SJSA1 (cell line): ENCODE measurements around the gene ITLN1. TPM values are rescaled to one million over a fixed set of nuclear protein-coding genes. Genes with fewer than 3 reads are reported as not detected.

ENCODE experiments used
- DNase-seq, 2 experiments: peaks; one replicate each; pipeline ENCODE4 v3.0.0-alpha.2; 2015 to 2020; ENCODE audit warnings: low spot score in 2 of 2, low read depth in 1 of 2
- H3K27ac ChIP-seq: fragments of 250-450 bp; sonication (Bioruptor Pico); 2 replicates; pipeline ENCODE4 v1.5.1; 2020; ENCODE audit warnings: mild to moderate bottlenecking, moderate library complexity
- H3K27me3 ChIP-seq: fragments of 250-450 bp; sonication (Bioruptor Pico); replicated peaks from 2 replicates; pipeline ENCODE4 v1.5.1; 2020; ENCODE audit warnings: mild to moderate bottlenecking, moderate library complexity
- H3K36me3 ChIP-seq: fragments of 250-450 bp; sonication (Bioruptor Pico); 2 replicates; pipeline ENCODE4 v1.5.1; 2020; ENCODE audit warnings: mild to moderate bottlenecking
- H3K4me1 ChIP-seq: fragments of 250-450 bp; sonication (Bioruptor Pico); replicated peaks from 2 replicates; pipeline ENCODE4 v1.6.1; 2021; ENCODE audit warnings: mild to moderate bottlenecking
- H3K4me3 ChIP-seq: fragments of 250-450 bp; sonication (Bioruptor Pico); 2 replicates; pipeline ENCODE4 v1.5.1; 2020; ENCODE audit warnings: mild to moderate bottlenecking
- H3K9me3 ChIP-seq: fragments of 250-450 bp; sonication (Bioruptor Pico); replicated peaks from 2 replicates; pipeline ENCODE4 v1.5.1; 2020; ENCODE audit warnings: mild to moderate bottlenecking
- total RNA-seq: library from RNA; depleted of rRNA; stranded (reverse); fragments of >200 nt; shearing (Covaris generic); gene quantifications from 2 replicates; pipeline ENCODE4 v1.2.3, GENCODE V29; 2014; rRNA removed

Gene ITLN1
- total RNA-seq, 1 experiment from 2014 or later, result not detected

- DNase-seq, result no peak
- Histone ChIP-seq H3K4me3 (no peak overlapping the region), H3K27ac (no peak overlapping the region), H3K36me3 (no peaks in the 10 kb centered on the region), H3K27me3 (0 out of 2 replicates have a peak, but pooled peaks cover 4% of the 10 kb centered on the region), H3K9me3 (no peaks in the 10 kb centered on the region), H3K4me1 (no peaks in the 10 kb centered on the region)
These were observed 47.9 kb downstream of the ITLN1 start for GRCh38 chr1:160836981-160837557.

GRCh38 chr1:160836561-160836960 is 48.4 kb downstream of the ITLN1 start:
- no peak for DNase-seq
- 0 out of 2 replicates have a peak, but pooled peaks cover 4% of the 10 kb centered on the region for H3K27me3 ChIP-seq
- no peaks in the 10 kb centered on the region for H3K9me3 ChIP-seq
- H3K36me3 ChIP-seq, result no peaks in the 10 kb centered on the region
- H3K27ac ChIP-seq, result no peak overlapping the region
- H3K4me3 ChIP-seq, result no peak overlapping the region
- H3K4me1 ChIP-seq, result no peaks in the 10 kb centered on the region

- no peak for DNase-seq
- no peak overlapping the region for H3K4me3 ChIP-seq
- no peaks in the 10 kb centered on the region for H3K36me3 ChIP-seq
- 0 out of 2 replicates have a peak, but pooled peaks cover 4% of the 10 kb centered on the region for H3K27me3 ChIP-seq
- H3K4me1 ChIP-seq, result no peaks in the 10 kb centered on the region
- no peak overlapping the region for H3K27ac ChIP-seq
- H3K9me3 ChIP-seq, result no peaks in the 10 kb centered on the region
These were observed 49.2 kb downstream of the ITLN1 start for GRCh38 chr1:160835751-160836150.

GRCh38 chr1:160834945-160835565 is 49.9 kb downstream of the ITLN1 start:
- peak in 1 of 2 experiments; percentile 10 for DNase-seq
- Histone ChIP-seq H3K27ac (no peak overlapping the region), H3K4me1 (no peaks in the 10 kb centered on the region)

GRCh38 chr1:160830321-160831153 is 54.4 kb downstream of the ITLN1 start:
- peak; percentile 10 to 59 for DNase-seq
- no peak overlapping the region for H3K27ac ChIP-seq
- no peaks in the 10 kb centered on the region for H3K9me3 ChIP-seq
- peaks cover 6% of the 10 kb centered on the region for H3K4me1 ChIP-seq
- H3K36me3 ChIP-seq, result no peaks in the 10 kb centered on the region
- no peak overlapping the region for H3K4me3 ChIP-seq
- no peaks in the 10 kb centered on the region for H3K27me3 ChIP-seq

More at GRCh38 chr1:160834945-160835565, 49.9 kb downstream of the ITLN1 start:
- H3K27me3 ChIP-seq, result 0 out of 2 replicates have a peak, but pooled peaks cover 4% of the 10 kb centered on the region
- no peaks in the 10 kb centered on the region for H3K36me3 ChIP-seq
- no peak overlapping the region for H3K4me3 ChIP-seq
- no peaks in the 10 kb centered on the region for H3K9me3 ChIP-seq

- H3K4me1 ChIP-seq, result peaks cover 6% of the 10 kb centered on the region
- no peaks in the 10 kb centered on the region for H3K27me3 ChIP-seq
- no peak overlapping the region for H3K4me3 ChIP-seq
- H3K36me3 ChIP-seq, result no peaks in the 10 kb centered on the region
- DNase-seq, result no peak
- H3K27ac ChIP-seq, result no peak overlapping the region
- H3K9me3 ChIP-seq, result no peaks in the 10 kb centered on the region
These were observed 55.2 kb downstream of the ITLN1 start for GRCh38 chr1:160829766-160830165.

GRCh38 chr1:160827418-160827817 is 57.6 kb downstream of the ITLN1 start:
- no peaks in the 10 kb centered on the region for H3K36me3 ChIP-seq
- no peak overlapping the region for H3K4me3 ChIP-seq
- H3K27ac ChIP-seq, result no peak overlapping the region
- no peaks in the 10 kb centered on the region for H3K27me3 ChIP-seq
- no peaks in the 10 kb centered on the region for H3K9me3 ChIP-seq
- H3K4me1 ChIP-seq, result peaks cover 6% of the 10 kb centered on the region
- no peak for DNase-seq

- no peak overlapping the region for H3K27ac ChIP-seq
- H3K4me3 ChIP-seq, result no peak overlapping the region
- H3K36me3 ChIP-seq, result no peaks in the 10 kb centered on the region
- no peaks in the 10 kb centered on the region for H3K9me3 ChIP-seq
- DNase-seq, result no peak
- peaks cover 6% of the 10 kb centered on the region for H3K4me1 ChIP-seq
- no peaks in the 10 kb centered on the region for H3K27me3 ChIP-seq
These were observed 58.4 kb downstream of the ITLN1 start for GRCh38 chr1:160826546-160826945.

Other genes with a start within 250 kb of the ITLN1 start
- not detected in 2 replicates for gene SLAMF1, start 238.1 kb downstream of the ITLN1 start, total RNA-seq
- not detected in 2 replicates for gene CD48, start 173.4 kb downstream of the ITLN1 start, total RNA-seq
- gene SLAMF7, start 145.9 kb downstream of the ITLN1 start, total RNA-seq, result not detected in 2 replicates
- not detected in 2 replicates for gene LY9, start 89.0 kb downstream of the ITLN1 start, total RNA-seq
- not detected in 2 replicates for gene CD244, start 22.3 kb downstream of the ITLN1 start, total RNA-seq
- not detected in 2 replicates for gene ITLN2, start 69.6 kb upstream of the ITLN1 start, total RNA-seq
- 3.2 and 4.5 TPM in 2 replicates for gene F11R, start 136.0 kb upstream of the ITLN1 start, total RNA-seq
- 3.1 TPM in 1 of 2 replicates, not detected in the other for gene TSTD1, start 153.8 kb upstream of the ITLN1 start, total RNA-seq
- gene USF1, start 160.8 kb upstream of the ITLN1 start, total RNA-seq, result 63.2 and 68.1 TPM in 2 replicates
- not detected in 2 replicates for gene ARHGAP30, start 184.7 kb upstream of the ITLN1 start, total RNA-seq
- gene NECTIN4, start 204.4 kb upstream of the ITLN1 start, total RNA-seq, result 0.21 TPM in 1 of 2 replicates, not detected in the other
- not detected in 2 replicates for gene KLHDC9, start 213.2 kb upstream of the ITLN1 start, total RNA-seq
- gene PFDN2, start 232.9 kb upstream of the ITLN1 start, total RNA-seq, result 116 and 194 TPM in 2 replicates
- 16.9 and 19.6 TPM in 2 replicates for gene NIT1, start 232.9 kb upstream of the ITLN1 start, total RNA-seq
- 16.9 and 26.3 TPM in 2 replicates for gene DEDD, start 247.5 kb upstream of the ITLN1 start, total RNA-seq